Transverse colon (tissue), 4 donors: ENCODE measurements around the gene COTL1. TPM values are rescaled to one million over a fixed set of nuclear protein-coding genes. Genes with fewer than 3 reads are reported as not detected.

ENCODE experiments used
- DNase-seq: peaks from one replicate; pipeline ENCODE4 v3.0.0-alpha.2; 2019
- H3K27ac ChIP-seq, 4 donors: fragments of 200-600 bp; sonication (generic); 2 replicates each; pipeline ENCODE4 v1.5.1; 2016 to 2018; ENCODE audit warnings: inconsistent platforms in 4 of 4
- H3K27me3 ChIP-seq: fragments of 200-600 bp; sonication (generic); 2 replicates; pipeline ENCODE4 v1.5.1; 2017; ENCODE audit warnings: inconsistent platforms
- H3K36me3 ChIP-seq, 4 donors: fragments of 200-600 bp; sonication (generic); 2 replicates each; pipeline ENCODE4 v1.5.1; 2017 to 2019; ENCODE audit warnings: inconsistent platforms in 4 of 4
- H3K4me1 ChIP-seq, 4 donors: fragments of 200-600 bp; sonication (generic); 2 replicates each; pipeline ENCODE4 v1.5.1; 2017 to 2020; ENCODE audit warnings: inconsistent platforms in 4 of 4
- H3K4me3 ChIP-seq, 4 donors: fragments of 200-600 bp; sonication (generic); 1 replicate in 1 of 4; 2 replicates in 3 of 4; pipeline versions ENCODE4 v1.5.1 to v1.6.1; 2017 to 2019; ENCODE audit warnings: inconsistent platforms in 4 of 4
- H3K9me3 ChIP-seq, 2 donors: fragments of 200-600 bp; sonication (generic); 2 replicates each; pipeline ENCODE4 v1.5.1; 2017 to 2019; ENCODE audit warnings: inconsistent platforms in 2 of 2
- EP300 ChIP-seq: sonication (generic); formaldehyde crosslinking; IDR thresholded peaks from one replicate; pipeline ENCODE4 v1.6.1; 2017; ENCODE audit warnings: antibody characterized with exemption, low read depth
- POLR2A ChIP-seq: fragments of 450-650 bp; IDR thresholded peaks from one replicate; pipeline ENCODE4 v1.6.1; 2016; ENCODE audit warnings: antibody characterized with exemption, mild to moderate bottlenecking, moderate library complexity
- POLR2AphosphoS5 ChIP-seq, 3 donors: sonication (generic); formaldehyde crosslinking; IDR thresholded peaks; one replicate each; pipeline ENCODE4 v1.6.1; 2016; ENCODE audit warnings: antibody characterized with exemption in 3 of 3
- WGBS, 2 donors: methylation state at CpG; one replicate each; pipeline ENCODE4 v1.1.5; 2018; ENCODE audit warnings: low coverage in 1 of 2; 5-methylcytosine and 5-hydroxymethylcytosine counted together
- in situ Hi-C, 4 donors: fragments of 200-750 bp; cut with MboI; loops; one replicate each; pipeline versions ENCODE4 v1.15.0 to v1.15.1; 2017; ENCODE audit warnings: low sequenced_read_pairs in 3 of 4, low pct_ligation_motif_present in 1 of 4, low pct_unique_long_range_greater_than_20kb in 1 of 4
- intact Hi-C: fragments of 100-400 bp; cut with DNase I; formaldehyde crosslinking; loops from one replicate; pipeline ENCODE4 v1.15.1; 2023; ENCODE audit warnings: low total_unique reads
- total RNA-seq, 4 donors: library from RNA; depleted of rRNA; stranded (reverse); fragments of >200 nt; gene quantifications; one replicate each; pipeline ENCODE4 v1.1.0, GENCODE V29; 2016
- TF ChIP-seq, protein P1 (sequence below), 5 experiments: fragments of 200-600 bp in 3 of 5; fragments of 450-650 bp in 2 of 5; sonication (generic) in 3 of 5; IDR thresholded peaks; 1 replicate in 2 of 5; 2 replicates in 3 of 5; pipeline ENCODE4 v1.5.1; 2016 to 2017; ENCODE audit warnings: antibody characterized with exemption in 5 of 5, inconsistent platforms in 3 of 5, mild to moderate bottlenecking in 2 of 5, moderate library complexity in 1 of 5

COTL1 gene
- total RNA-seq, 4 donors from 2014 or later = 31.1 to 78.9 (median 47.9) TPM

DNA sequence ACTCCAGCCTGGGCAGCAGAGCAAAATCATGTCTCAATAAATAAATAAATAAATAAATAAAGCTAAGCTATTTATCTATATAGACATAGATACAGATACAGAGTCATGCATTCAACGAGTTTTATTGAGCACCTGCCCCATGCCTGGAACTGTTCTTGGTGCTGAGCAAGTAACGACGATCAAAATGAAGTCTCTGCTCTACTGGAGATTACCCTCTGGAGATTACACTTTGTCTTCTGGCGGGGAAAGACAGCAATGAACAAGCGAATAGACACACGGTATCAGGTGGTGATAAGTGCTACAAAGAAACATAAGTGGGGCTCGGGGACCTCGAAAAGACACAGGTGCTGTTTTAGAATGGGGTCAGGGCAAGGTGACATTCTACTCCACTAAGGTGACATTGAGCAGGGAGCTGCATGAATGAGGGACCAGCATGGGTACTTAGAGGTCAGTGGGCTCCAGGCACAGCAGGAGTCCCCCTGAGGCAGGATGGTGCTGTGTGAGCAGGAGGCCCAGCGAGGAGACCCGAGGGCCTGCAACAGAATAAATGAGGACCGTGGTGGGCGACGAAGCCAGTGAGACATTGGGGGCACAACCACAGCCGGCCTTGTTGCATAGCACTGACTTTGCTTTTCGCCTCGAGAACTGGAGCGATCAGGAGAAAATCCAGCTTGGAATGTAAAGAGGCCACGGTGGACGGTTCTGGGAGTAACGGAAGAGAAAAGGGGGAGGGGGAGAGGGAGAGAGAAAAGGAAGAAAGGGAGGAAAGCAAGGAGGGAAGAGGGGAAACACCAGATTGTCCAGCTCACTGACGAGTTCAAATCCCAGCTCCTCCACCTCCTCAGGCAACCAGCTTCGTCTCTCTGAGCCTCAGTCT, 71.0 kb downstream of the COTL1 start:
- H3K9me3 ChIP-seq = no peaks in the 10 kb centered on the region
- H3K4me1 ChIP-seq = peaks cover 0 to 14% (median 9%) of the 10 kb centered on the region in 4 donors
- 83 to 85% methylated on average over 16 to 22 of the region's 22 CpGs for WGBS, 2 donors
- TF ChIP-seq, protein P1, sequence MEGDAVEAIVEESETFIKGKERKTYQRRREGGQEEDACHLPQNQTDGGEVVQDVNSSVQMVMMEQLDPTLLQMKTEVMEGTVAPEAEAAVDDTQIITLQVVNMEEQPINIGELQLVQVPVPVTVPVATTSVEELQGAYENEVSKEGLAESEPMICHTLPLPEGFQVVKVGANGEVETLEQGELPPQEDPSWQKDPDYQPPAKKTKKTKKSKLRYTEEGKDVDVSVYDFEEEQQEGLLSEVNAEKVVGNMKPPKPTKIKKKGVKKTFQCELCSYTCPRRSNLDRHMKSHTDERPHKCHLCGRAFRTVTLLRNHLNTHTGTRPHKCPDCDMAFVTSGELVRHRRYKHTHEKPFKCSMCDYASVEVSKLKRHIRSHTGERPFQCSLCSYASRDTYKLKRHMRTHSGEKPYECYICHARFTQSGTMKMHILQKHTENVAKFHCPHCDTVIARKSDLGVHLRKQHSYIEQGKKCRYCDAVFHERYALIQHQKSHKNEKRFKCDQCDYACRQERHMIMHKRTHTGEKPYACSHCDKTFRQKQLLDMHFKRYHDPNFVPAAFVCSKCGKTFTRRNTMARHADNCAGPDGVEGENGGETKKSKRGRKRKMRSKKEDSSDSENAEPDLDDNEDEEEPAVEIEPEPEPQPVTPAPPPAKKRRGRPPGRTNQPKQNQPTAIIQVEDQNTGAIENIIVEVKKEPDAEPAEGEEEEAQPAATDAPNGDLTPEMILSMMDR (IDR thresholded peaks at IDR 0.05) = no peak
- TF ChIP-seq POLR2A (no peak), POLR2AphosphoS5 (IDR thresholded peaks at IDR 0.05) (no peak), EP300 (no peak)
- no peaks in the 10 kb centered on the region for H3K36me3 ChIP-seq
- in situ Hi-C loops = no loop called here
- no peak overlapping the region for H3K4me3 ChIP-seq
- intact Hi-C loops = no loop called here
- DNase-seq = no peak
- no peak overlapping the region for H3K27ac ChIP-seq
- H3K27me3 ChIP-seq = no peaks in the 10 kb centered on the region

GRCh38 chr16:84545114-84545737, 72.7 kb downstream of the COTL1 start:
- intact Hi-C loops = no loop called here
- H3K27me3 ChIP-seq = no peaks in the 10 kb centered on the region
- H3K4me1 ChIP-seq = peaks cover 0 to 14% (median 9%) of the 10 kb centered on the region in 4 donors
- TF ChIP-seq, protein P1 (IDR thresholded peaks at IDR 0.05) = no peak
- TF ChIP-seq POLR2A = no peak
- no peak for DNase-seq
- H3K9me3 ChIP-seq = no peaks in the 10 kb centered on the region
- in situ Hi-C loops = no loop called here
- H3K4me3 ChIP-seq = no peak overlapping the region
- no peaks in the 10 kb centered on the region for H3K36me3 ChIP-seq
- no peak overlapping the region for H3K27ac ChIP-seq
- 75 to 86% methylated on average over 6 to 12 of the region's 12 CpGs for WGBS, 2 donors

- H3K9me3 ChIP-seq = no peaks in the 10 kb centered on the region
- intact Hi-C loops (no loop called here), in situ Hi-C loops (no loop called here)
- 48 to 49% methylated on average over 11 to 25 of the region's 25 CpGs for WGBS, 2 donors
- TF ChIP-seq EP300 (no peak), POLR2AphosphoS5 (IDR thresholded peaks at IDR 0.05) (no peak), POLR2A (no peak)
- TF ChIP-seq, protein P1 (IDR thresholded peaks at IDR 0.05) = no peak
- peak overlapping the region in 1 of 4 donors; percentile 2 for H3K27ac ChIP-seq
- H3K36me3 ChIP-seq = no peaks in the 10 kb centered on the region
- peaks cover 0 to 14% (median 9%) of the 10 kb centered on the region in 4 donors for H3K4me1 ChIP-seq
- DNase-seq = peak; percentile 27
- no peak overlapping the region for H3K4me3 ChIP-seq
- H3K27me3 ChIP-seq = no peaks in the 10 kb centered on the region
Measured at GRCh38 chr16:84544031-84544773, 73.7 kb downstream of the COTL1 start.

DNA sequence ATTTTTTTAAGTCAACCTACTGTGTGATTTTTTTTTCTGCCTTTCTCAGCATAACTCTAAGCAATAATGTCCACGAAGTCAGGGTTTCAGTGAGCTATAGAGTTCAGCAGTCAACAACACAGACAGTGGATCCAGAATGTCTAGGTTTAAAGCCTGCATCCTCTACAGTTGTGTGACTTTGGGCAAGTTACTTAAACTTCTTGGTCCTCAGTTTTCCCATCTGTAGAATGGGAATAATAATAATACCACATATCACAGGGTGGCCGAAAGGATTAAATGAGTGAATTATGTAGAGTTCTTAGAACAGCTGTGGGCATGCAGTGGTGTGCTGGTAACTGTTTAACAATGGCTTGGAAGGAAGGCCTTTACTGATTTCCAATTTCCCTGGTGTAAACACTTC, 74.6 kb downstream of the COTL1 start:
- Histone ChIP-seq H3K9me3 (no peaks in the 10 kb centered on the region), H3K4me1 (peaks cover 0 to 14% (median 9%) of the 10 kb centered on the region in 4 donors), H3K27ac (no peak overlapping the region), H3K4me3 (no peak overlapping the region), H3K27me3 (no peaks in the 10 kb centered on the region), H3K36me3 (no peaks in the 10 kb centered on the region)
- DNase-seq = no peak
- in situ Hi-C loops = no loop called here
- 80 to 100% methylated on average over 1 to 2 of the region's 2 CpGs for WGBS, 2 donors
- no peak for TF ChIP-seq POLR2AphosphoS5 (IDR thresholded peaks at IDR 0.05)
- no peak for TF ChIP-seq EP300
- TF ChIP-seq, protein P1 (IDR thresholded peaks at IDR 0.05) = no peak
- no peak for TF ChIP-seq POLR2A
- intact Hi-C loops = no loop called here
